Measurements from ENCODE around the gene WEE2. TPM values are rescaled to one million over a fixed set of nuclear protein-coding genes. Genes with fewer than 3 reads are reported as not detected.

WEE2 gene
- total and polyA plus RNA-seq, 2 of the 13 experiments (the other 11 are each of a cell fraction or from before 2014, with no cell fraction given): not detected

- DNase-seq (ENCODE audit: low spot score) (no peak), FAIRE-seq (no peak), ATAC-seq (no peak)
- Histone ChIP-seq H3K4me3 (replicated peaks in 1 of 3; ENCODE audit: insufficient read depth in 1 of 3, low read depth in 2 of 3, low read length in 3 of 3) (no peak overlapping the region), H3K9me3 (ENCODE audit: low read length) (no peaks in the 10 kb centered on the region), H3K36me3 (replicated peaks in 1 of 2; ENCODE audit: control insufficient read depth in 1 of 2, insufficient read depth in 2 of 2, low read length in 2 of 2) (peaks cover 1 to 2% of the 10 kb centered on the region in 2 experiments; a peak in 1 of 5 replicates), H3K27ac (ENCODE audit: extremely low read length, insufficient read depth, low read length) (no peak overlapping the region), H3K79me2 (ENCODE audit: insufficient read depth, low read length) (no peaks in the 10 kb centered on the region), H4K20me1 (ENCODE audit: insufficient read depth, low read length) (no peaks in the 10 kb centered on the region), H2AFZ (ENCODE audit: low read length) (no peak overlapping the region), H3K27me3 (ENCODE audit: control insufficient read depth in 1 of 2, insufficient read depth in 2 of 2, low read length in 2 of 2) (no peaks in the 10 kb centered on the region), H3K4me1 (ENCODE audit: insufficient read depth, low read length) (no peaks in the 10 kb centered on the region), H3K9ac (ENCODE audit: insufficient read depth, low read depth, low read length) (no peak overlapping the region), H3K4me2 (ENCODE audit: low read depth, low read length) (no peak overlapping the region)
- no TSS peak for BruUV-seq (replicated peaks)
- in situ Hi-C loops (cut with HindIII; ENCODE audit: extremely low pct_ligation_motif_present, low pct_unique_long_range_greater_than_20kb): no loop called here
- CTCF ChIA-PET (ENCODE audit: low intra/inter-chr PET ratio, low total read pairs): no interaction called here
- POLR2A ChIA-PET: interaction anchor here (1.3 kb wide), 1 partner anchor 61 kb away, joined by 3 read pairs; the partner anchor contains the start of gene SSBP1
- 92% methylated on average over 1 of the region's 3 CpGs for WGBS (ENCODE audit: low lambda C conversion rate)
- intact Hi-C loops (cut with micrococcal nuclease; ENCODE audit: unreplicated experiment): no loop called here
- no peak for TF ChIP-seq ZKSCAN8 (CRISPR knock-in tag; IDR thresholded peaks at IDR 0.05; ENCODE audit: borderline replicate concordance)
- no peak for TF ChIP-seq ZNF446 (CRISPR knock-in tag; IDR thresholded peaks at IDR 0.05)
- no peak for TF ChIP-seq ZNF629 (CRISPR knock-in tag; conservative IDR thresholded peaks at IDR 0.05)
- no peak for TF ChIP-seq WIZ (CRISPR knock-in tag; IDR thresholded peaks at IDR 0.05)
- no peak for TF ChIP-seq IKZF5 (CRISPR knock-in tag; IDR thresholded peaks at IDR 0.05)
- TF ChIP-seq ZNF318 (CRISPR knock-in tag; IDR thresholded peaks at IDR 0.05): no peak
- TF ChIP-seq CSRNP1 (CRISPR knock-in tag; IDR thresholded peaks at IDR 0.05): no peak
- TF ChIP-seq GATAD2A (CRISPR knock-in tag; IDR thresholded peaks at IDR 0.05): no peak
- no peak for TF ChIP-seq ZNF317 (CRISPR knock-in tag; IDR thresholded peaks at IDR 0.05)
- no peak for TF ChIP-seq ZNF790 (CRISPR knock-in tag; IDR thresholded peaks at IDR 0.05; ENCODE audit: borderline replicate concordance)
- no peak for TF ChIP-seq NFE2 (CRISPR knock-in tag; IDR thresholded peaks at IDR 0.05)
- no peak for TF ChIP-seq NFRKB (IDR thresholded peaks at IDR 0.05)
- TF ChIP-seq ZFP90 (CRISPR knock-in tag; IDR thresholded peaks at IDR 0.05; ENCODE audit: borderline replicate concordance): no peak
- no peak for TF ChIP-seq ZNF180 (CRISPR knock-in tag; IDR thresholded peaks at IDR 0.05; ENCODE audit: borderline replicate concordance, low read depth)
- TF ChIP-seq ZFP36L1 (CRISPR knock-in tag; IDR thresholded peaks at IDR 0.05): no peak
Measured at GRCh38 chr7:141676618-141677017, 31.5 kb upstream of the WEE2 start.
